ENCODE measurements around the gene APCDD1L. TPM values are rescaled to one million over a fixed set of nuclear protein-coding genes. Genes with fewer than 3 reads are reported as not detected.

APCDD1L gene
- total RNA-seq, 1 donor from 2014 or later, result 0.17 TPM

Other genes with a start within 250 kb of the APCDD1L start
- 11.7 and 15.4 TPM in 2 replicates for gene RAB22A, start 205.7 kb downstream of the APCDD1L start, total RNA-seq
- 16.5 and 26.5 TPM in 2 replicates for gene VAPB, start 126.2 kb downstream of the APCDD1L start, total RNA-seq
- 36.4 and 53.5 TPM in 2 replicates for gene STX16, start 135.9 kb upstream of the APCDD1L start, total RNA-seq
- 20.6 and 28.8 TPM in 2 replicates for gene NPEPL1, start 177.4 kb upstream of the APCDD1L start, total RNA-seq

All from dermis blood vessel endothelial cell (primary cell).